Panc1 (cell line): ENCODE data around the gene KCNJ11. TPM values are rescaled to one million over a fixed set of nuclear protein-coding genes. Genes with fewer than 3 reads are reported as not detected.

ENCODE experiments used
- ATAC-seq: fragments of 200-7000 bp; cut with Tn5 transposase; 2 replicates; pipeline ENCODE4 v1.9.1; 2020; ENCODE audit warnings: mild to moderate bottlenecking, moderate library complexity
- BruUV-seq: library from RNA; stranded (reverse); fragments of 400-500 nt; replicated peaks from 2 replicates; lab custom pipeline; 2021; lab: Mats Ljungman, UMichigan
- CTCF ChIA-PET: fragments of 300-600 bp; sonication (Branson Sonifier 250); formaldehyde crosslinking; loops from one replicate; lab custom pipeline; 2022; ENCODE audit warnings: antibody characterized with exemption; lab: Charles Lee
- POLR2A ChIA-PET: fragments of 300-600 bp; sonication (Branson Sonifier 250); formaldehyde crosslinking; loops from one replicate; lab custom pipeline; 2022; ENCODE audit warnings: antibody characterized with exemption; lab: Charles Lee
- DNase-seq: peaks from one replicate; pipeline ENCODE4 v3.0.0-alpha.2; 2010; ENCODE audit warnings: low read depth, low spot score
- H3K27ac ChIP-seq: 2 replicates; pipeline ENCODE4 v1.5.1; 2011; ENCODE audit warnings: mild to moderate bottlenecking, low read length, inconsistent platforms
- H3K27me3 ChIP-seq: fragments of 200-500 bp; sonication (Bioruptor generic); 2 replicates; pipeline ENCODE4 v1.6.0; 2014; ENCODE audit warnings: low read length, inconsistent platforms; ENCODE audit not compliant: control insufficient read depth, insufficient read depth
- H3K36me3 ChIP-seq: fragments of 200-500 bp; sonication (Bioruptor generic); 2 replicates; pipeline ENCODE4 v1.5.1; 2014; ENCODE audit warnings: inconsistent platforms, mild to moderate bottlenecking, low read length, moderate library complexity; ENCODE audit not compliant: control insufficient read depth, insufficient read depth
- H3K4me1 ChIP-seq: 2 replicates; pipeline ENCODE4 v1.5.1; 2011; ENCODE audit warnings: inconsistent platforms, mild to moderate bottlenecking, low read length, moderate library complexity; ENCODE audit not compliant: control insufficient read depth, insufficient read depth
- H3K4me3 ChIP-seq, 2 experiments: 2 replicates each; pipeline ENCODE4 v1.5.1; 2011 to 2012; ENCODE audit warnings: low read depth in 2 of 2, low read length in 2 of 2, mild to moderate bottlenecking in 2 of 2, inconsistent platforms in 1 of 2, moderate library complexity in 1 of 2
- H3K9me3 ChIP-seq: fragments of 200-500 bp; sonication (Bioruptor generic); 2 replicates; pipeline ENCODE4 v1.5.1; 2014; ENCODE audit warnings: low read depth, mild to moderate bottlenecking, inconsistent platforms, low read length, moderate library complexity; ENCODE audit not compliant: control insufficient read depth, insufficient read depth
- CTCF ChIP-seq: fragments of 450-650 bp; IDR thresholded peaks from 2 replicates; pipeline ENCODE4 v1.5.1; 2017; ENCODE audit warnings: mild to moderate bottlenecking
- POLR2AphosphoS5 ChIP-seq: IDR thresholded peaks from 2 replicates; pipeline ENCODE4 v1.6.1; 2012; ENCODE audit warnings: mild to moderate bottlenecking, low read depth, low read length, moderate library complexity
- REST ChIP-seq, 2 experiments: IDR thresholded peaks; 2 replicates each; pipeline ENCODE4 v1.6.1; 2011 to 2012; ENCODE audit warnings: low read depth in 2 of 2, control low read depth in 1 of 2, low read length in 1 of 2, mild to moderate bottlenecking in 1 of 2, moderate library complexity in 1 of 2; ENCODE audit not compliant: insufficient read depth in 1 of 2
- SIN3A ChIP-seq: IDR thresholded peaks from 2 replicates; pipeline ENCODE4 v1.6.1; 2012; ENCODE audit warnings: low read depth, mild to moderate bottlenecking, low read length, moderate library complexity, borderline replicate concordance; ENCODE audit not compliant: insufficient read depth
- TCF7L2 ChIP-seq: IDR thresholded peaks from 2 replicates; pipeline ENCODE4 v1.6.1; 2011; ENCODE audit warnings: mild to moderate bottlenecking, low read depth, low read length, inconsistent platforms
- in situ Hi-C: cut with HindIII; loops from 2 replicates; pipeline ENCODE4 v1.10.0; 2016; ENCODE audit warnings: low sequenced_read_pairs, low pct_unique_long_range_greater_than_20kb
- intact Hi-C: fragments of 100-400 bp; cut with micrococcal nuclease; formaldehyde crosslinking; loops from one replicate; pipeline ENCODE4 v1.10.0; 2022; ENCODE audit not compliant: unreplicated experiment
- total RNA-seq: library from RNA; stranded (reverse); gene quantifications from one replicate; pipeline ENCODE4 v1.2.1, GENCODE V29; 2021; ENCODE audit not compliant: unreplicated experiment

KCNJ11 gene
- total RNA-seq, 1 experiment from 2014 or later = 0.67 TPM

GRCh38 chr11:17416492-17416891 lies 28.0 kb upstream of the KCNJ11 start:
- TF ChIP-seq REST (IDR thresholded peaks at IDR 0.05; ENCODE audit: insufficient read depth in 1 of 2, low read depth in 2 of 2, low read length in 1 of 2) = no peak
- no peak for TF ChIP-seq TCF7L2
- TF ChIP-seq SIN3A = no peak
- no peak for TF ChIP-seq POLR2AphosphoS5
- no peak for TF ChIP-seq CTCF
- Histone ChIP-seq H3K27ac (no peak overlapping the region), H3K36me3 (no peaks in the 10 kb centered on the region), H3K4me3 (no peak overlapping the region), H3K9me3 (no peaks in the 10 kb centered on the region), H3K4me1 (no peaks in the 10 kb centered on the region), H3K27me3 (peaks cover 21% of the 10 kb centered on the region)
- CTCF ChIA-PET = no interaction called here
- POLR2A ChIA-PET = no interaction called here
- ATAC-seq (no peak), DNase-seq (no peak)
- in situ Hi-C loops = no loop called here
- intact Hi-C loops = no loop called here
- no TSS peak for BruUV-seq

- TF ChIP-seq REST (IDR thresholded peaks at IDR 0.05; ENCODE audit: insufficient read depth in 1 of 2, low read depth in 2 of 2, low read length in 1 of 2) (no peak), TCF7L2 (no peak), SIN3A (no peak), POLR2AphosphoS5 (no peak)
- Histone ChIP-seq H3K27me3 (peaks cover 17% of the 10 kb centered on the region; the same call in 1 of the 2 replicates), H3K4me1 (no peaks in the 10 kb centered on the region), H3K4me3 (no peak overlapping the region), H3K9me3 (no peaks in the 10 kb centered on the region), H3K27ac (no peak overlapping the region), H3K36me3 (no peaks in the 10 kb centered on the region)
- intact Hi-C loops (no loop called here), in situ Hi-C loops (no loop called here)
- ATAC-seq = no peak
- ChIA-PET POLR2A (no interaction called here), CTCF (no interaction called here)
- no peak for DNase-seq
- no TSS peak for BruUV-seq
Measured at GRCh38 chr11:17415523-17416104, 27.2 kb upstream of the KCNJ11 start.
